ENCODE results near the gene MRPL34.

DNA sequence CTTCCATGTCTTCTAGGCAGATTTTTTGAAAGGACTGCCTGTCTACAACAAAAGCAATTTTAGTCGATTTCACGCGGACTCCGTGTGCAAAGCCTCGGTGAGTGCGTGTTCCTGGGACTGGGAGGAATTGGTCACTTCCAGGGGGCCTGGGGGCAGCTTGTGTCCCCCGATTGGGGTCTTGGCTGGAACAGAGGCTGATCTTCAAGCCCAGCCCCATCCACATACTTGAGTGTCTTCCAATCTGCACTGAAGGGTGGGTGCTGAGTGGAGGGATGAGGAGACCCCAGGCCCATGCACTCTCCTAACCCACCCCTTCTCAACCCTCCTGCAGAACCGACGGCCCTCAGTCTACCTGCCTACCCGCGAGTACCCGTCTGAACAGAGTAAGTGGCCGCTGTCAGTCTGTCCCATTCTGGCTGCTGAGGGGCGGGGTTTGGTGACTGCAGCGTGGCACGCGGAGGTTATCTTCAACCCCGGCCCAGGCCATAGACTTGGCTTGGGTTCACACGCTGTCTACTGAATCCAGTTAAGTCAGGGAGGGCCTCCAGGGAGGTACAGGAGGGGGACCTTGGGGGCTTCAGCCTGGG, 8.4 kb downstream of the MRPL34 start:
- TF ChIP-seq, protein P1, sequence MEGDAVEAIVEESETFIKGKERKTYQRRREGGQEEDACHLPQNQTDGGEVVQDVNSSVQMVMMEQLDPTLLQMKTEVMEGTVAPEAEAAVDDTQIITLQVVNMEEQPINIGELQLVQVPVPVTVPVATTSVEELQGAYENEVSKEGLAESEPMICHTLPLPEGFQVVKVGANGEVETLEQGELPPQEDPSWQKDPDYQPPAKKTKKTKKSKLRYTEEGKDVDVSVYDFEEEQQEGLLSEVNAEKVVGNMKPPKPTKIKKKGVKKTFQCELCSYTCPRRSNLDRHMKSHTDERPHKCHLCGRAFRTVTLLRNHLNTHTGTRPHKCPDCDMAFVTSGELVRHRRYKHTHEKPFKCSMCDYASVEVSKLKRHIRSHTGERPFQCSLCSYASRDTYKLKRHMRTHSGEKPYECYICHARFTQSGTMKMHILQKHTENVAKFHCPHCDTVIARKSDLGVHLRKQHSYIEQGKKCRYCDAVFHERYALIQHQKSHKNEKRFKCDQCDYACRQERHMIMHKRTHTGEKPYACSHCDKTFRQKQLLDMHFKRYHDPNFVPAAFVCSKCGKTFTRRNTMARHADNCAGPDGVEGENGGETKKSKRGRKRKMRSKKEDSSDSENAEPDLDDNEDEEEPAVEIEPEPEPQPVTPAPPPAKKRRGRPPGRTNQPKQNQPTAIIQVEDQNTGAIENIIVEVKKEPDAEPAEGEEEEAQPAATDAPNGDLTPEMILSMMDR (IDR thresholded peaks at IDR 0.05): no peak
- TF ChIP-seq EZH2phosphoT487 (IDR thresholded peaks at IDR 0.05): no peak

Measured in neural progenitor cell (in vitro differentiated cells).